Measurements from ENCODE around the gene PRRT1. TPM values are rescaled to one million over a fixed set of nuclear protein-coding genes. Genes with fewer than 3 reads are reported as not detected.
A peak's percentile ranks its signal among the peaks of the same experiment; 100 is the strongest.

The PRRT1 gene
- total and polyA plus RNA-seq, 2 of the 4 experiments (the other 2 are of a cell fraction), result 0.99 TPM; not detected in 1

GRCh38 chr6:32112431-32112980 is 39.2 kb downstream of the PRRT1 start:
- Histone ChIP-seq H2BK120ac (ENCODE audit: low read depth, low read length) (peak overlapping the region; percentile 29; the same call in 1 of the 2 replicates), H4K20me1 (ENCODE audit: insufficient read depth, low read length) (peaks cover 4% of the 10 kb centered on the region; the same call in 1 of the 2 replicates), H2BK15ac (ENCODE audit: low read depth, low read length) (no peak overlapping the region), H4K91ac (ENCODE audit: insufficient read depth, low read depth, low read length) (no peak overlapping the region), H3K36me3 (ENCODE audit: control insufficient read depth, insufficient read depth, low read length) (peaks cover 19% of the 10 kb centered on the region), H2BK20ac (ENCODE audit: low read depth, low read length) (no peak overlapping the region), H2AK5ac (ENCODE audit: low read depth, low read length) (peak overlapping the region; percentile 1; the same call in 1 of the 2 replicates), H2AK9ac (replicated peaks; ENCODE audit: low read depth, low read length, poor library complexity) (no peak overlapping the region), H4K5ac (ENCODE audit: low read depth, low read length) (no peak overlapping the region; the same call in 1 of the 2 replicates), H3K27ac (ENCODE audit: insufficient read depth, low read length) (no peak overlapping the region), H3K9me3 (ENCODE audit: control insufficient read depth, insufficient read depth, low read length) (no peaks in the 10 kb centered on the region), H3K27me3 (ENCODE audit: control insufficient read depth, insufficient read depth, low read length) (peaks cover 19% of the 10 kb centered on the region), H3K4me2 (ENCODE audit: low read depth, low read length) (no peak overlapping the region; the same call in 1 of the 2 replicates), H2AFZ (replicated peaks; ENCODE audit: low read length, poor library complexity) (no peak overlapping the region), H3K79me1 (ENCODE audit: low read depth in 1 of 2, low read length in 2 of 2) (peaks cover 0 to 9% of the 10 kb centered on the region in 2 experiments; a peak in 1 of 4 replicates), H3K56ac (ENCODE audit: extremely low read depth, insufficient read depth, low read length) (no peak overlapping the region), H4K8ac (ENCODE audit: low read depth in 2 of 2, low read length in 2 of 2) (no peak overlapping the region), H3K23ac (ENCODE audit: low read depth, low read length) (no peak overlapping the region), H2BK5ac (ENCODE audit: low read depth, low read length, poor library complexity, severe bottlenecking) (no peak overlapping the region), H3K9me1 (ENCODE audit: insufficient read depth, low read length) (peaks cover 9% of the 10 kb centered on the region), H3K4me1 (ENCODE audit: control insufficient read depth, insufficient read depth, low read length) (peaks cover 34% of the 10 kb centered on the region), H3K18ac (ENCODE audit: low read depth, low read length) (no peak overlapping the region; the same call in 1 of the 2 replicates), H3K4ac (ENCODE audit: low read depth, low read length) (no peak overlapping the region; the same call in 1 of the 2 replicates), H3K4me3 (ENCODE audit: insufficient read depth, low read depth, low read length) (no peak overlapping the region), H3K9ac (ENCODE audit: low read depth, low read length) (no peak overlapping the region), H3K14ac (replicated peaks; ENCODE audit: low read depth, low read length) (no peak overlapping the region)
- no peak for DNase-seq
- 75% methylated on average over 6 of the region's 9 CpGs; no CpG with 5 or more reads in 1 of the 2 experiments for WGBS, 2 experiments (ENCODE audit: extremely low coverage in 2 of 2, insufficient read length in 1 of 2)
- CTCF ChIA-PET, result no interaction called here
- no TSS peak for BruUV-seq (replicated peaks)
- intact Hi-C loops (cut with micrococcal nuclease) (loop anchor here (5.0 kb wide), 1 partner anchor 155 kb away; the partner anchor contains the start of genes NELFE and SKIC2), in situ Hi-C loops (cut with MboI; ENCODE audit: low sequenced_read_pairs) (loop anchor here (10.0 kb wide), 1 partner anchor 138 kb away; the partner anchor contains the start of gene DXO), dilution Hi-C loops (cut with HindIII; ENCODE audit: low sequenced_read_pairs, unreplicated experiment) (no loop called here)
- TF ChIP-seq USF2 (IDR thresholded peaks at IDR 0.05; ENCODE audit: low read depth, low read length) (no peak), NFE2L2 (IDR thresholded peaks at IDR 0.05; ENCODE audit: low read depth, low read length) (no peak), SMC3 (IDR thresholded peaks at IDR 0.05; ENCODE audit: low read depth, low read length) (no peak), RCOR1 (IDR thresholded peaks at IDR 0.05; ENCODE audit: insufficient replicate concordance, low read length) (no peak), CHD1 (IDR thresholded peaks at IDR 0.05; ENCODE audit: low read depth, low read length) (no peak), POLR2A (IDR thresholded peaks at IDR 0.05; ENCODE audit: low read depth, low read length) (no peak), CEBPB (IDR thresholded peaks at IDR 0.05; ENCODE audit: low read depth, low read length) (no peak), FOS (IDR thresholded peaks at IDR 0.05; ENCODE audit: low read depth, low read length) (no peak), RAD21 (IDR thresholded peaks at IDR 0.05; ENCODE audit: low read length) (no peak), RFX5 (IDR thresholded peaks at IDR 0.05; ENCODE audit: low read depth, low read length) (no peak), MXI1 (IDR thresholded peaks at IDR 0.05; ENCODE audit: borderline replicate concordance, low read depth, low read length) (no peak), BHLHE40 (IDR thresholded peaks at IDR 0.05; ENCODE audit: low read depth, low read length) (no peak), CTCF (conservative IDR thresholded peaks at IDR 0.05; ENCODE audit: low read depth, low read length) (no peak), MAZ (IDR thresholded peaks at IDR 0.05; ENCODE audit: borderline replicate concordance, low read depth, low read length) (no peak), MAFK (IDR thresholded peaks at IDR 0.05; ENCODE audit: low read depth, low read length) (no peak)
- TF ChIP-seq, protein P1, sequence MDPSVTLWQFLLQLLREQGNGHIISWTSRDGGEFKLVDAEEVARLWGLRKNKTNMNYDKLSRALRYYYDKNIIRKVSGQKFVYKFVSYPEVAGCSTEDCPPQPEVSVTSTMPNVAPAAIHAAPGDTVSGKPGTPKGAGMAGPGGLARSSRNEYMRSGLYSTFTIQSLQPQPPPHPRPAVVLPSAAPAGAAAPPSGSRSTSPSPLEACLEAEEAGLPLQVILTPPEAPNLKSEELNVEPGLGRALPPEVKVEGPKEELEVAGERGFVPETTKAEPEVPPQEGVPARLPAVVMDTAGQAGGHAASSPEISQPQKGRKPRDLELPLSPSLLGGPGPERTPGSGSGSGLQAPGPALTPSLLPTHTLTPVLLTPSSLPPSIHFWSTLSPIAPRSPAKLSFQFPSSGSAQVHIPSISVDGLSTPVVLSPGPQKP (IDR thresholded peaks at IDR 0.05; ENCODE audit: borderline replicate concordance, low read depth, low read length), result no peak
- no peak for ATAC-seq (ENCODE audit: low read depth)
- POLR2A ChIA-PET (ENCODE audit: unreplicated experiment), result no interaction called here

Measured in IMR-90 (cell line).